Caki2 (cell line): Measurements from ENCODE around the gene ARVCF. TPM values are rescaled to one million over a fixed set of nuclear protein-coding genes. Genes with fewer than 3 reads are reported as not detected.

Experiments used
- DNase-seq: peaks from one replicate; pipeline ENCODE4 v3.0.0-alpha.2; 2015; ENCODE audit warnings: low read depth
- in situ Hi-C: cut with HindIII; loops from 2 replicates; pipeline ENCODE4 v1.10.0; 2016; ENCODE audit warnings: low sequenced_read_pairs, low pct_unique_long_range_greater_than_20kb, mixed read lengths
- total RNA-seq: library from RNA; depleted of rRNA; stranded (reverse); fragments of >200 nt; shearing (Covaris generic); gene quantifications from 2 replicates; pipeline ENCODE4 v1.2.3, GENCODE V29; 2014; ENCODE audit warnings: low replicate concordance

ARVCF gene
- total RNA-seq, 1 experiment from 2014 or later, result 15.2 TPM

DNA sequence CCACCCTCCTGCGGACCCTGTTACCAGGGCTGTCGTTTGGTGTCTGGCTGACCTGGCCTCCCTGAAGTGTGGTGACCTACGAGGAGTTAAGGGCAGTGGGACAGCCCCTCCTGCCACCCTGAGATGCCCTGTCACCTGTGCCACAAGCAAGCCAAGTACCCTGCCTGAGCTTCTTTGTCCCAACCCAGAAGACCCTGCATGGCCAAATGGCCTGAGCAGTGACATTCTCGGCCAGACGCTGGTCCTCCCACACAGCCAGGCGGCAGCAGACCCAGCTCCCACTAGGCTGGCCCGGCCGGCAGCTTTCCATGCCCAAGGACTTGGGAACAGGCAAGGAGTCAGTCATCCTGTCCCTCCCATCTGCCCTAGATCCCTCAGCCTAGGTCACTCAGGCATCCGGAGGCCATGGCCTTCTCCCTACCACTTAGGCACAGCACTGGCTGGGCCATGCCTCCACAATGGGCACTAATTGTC lies 7.6 kb downstream of the ARVCF start:
- in situ Hi-C loops, result no loop called here

DNA sequence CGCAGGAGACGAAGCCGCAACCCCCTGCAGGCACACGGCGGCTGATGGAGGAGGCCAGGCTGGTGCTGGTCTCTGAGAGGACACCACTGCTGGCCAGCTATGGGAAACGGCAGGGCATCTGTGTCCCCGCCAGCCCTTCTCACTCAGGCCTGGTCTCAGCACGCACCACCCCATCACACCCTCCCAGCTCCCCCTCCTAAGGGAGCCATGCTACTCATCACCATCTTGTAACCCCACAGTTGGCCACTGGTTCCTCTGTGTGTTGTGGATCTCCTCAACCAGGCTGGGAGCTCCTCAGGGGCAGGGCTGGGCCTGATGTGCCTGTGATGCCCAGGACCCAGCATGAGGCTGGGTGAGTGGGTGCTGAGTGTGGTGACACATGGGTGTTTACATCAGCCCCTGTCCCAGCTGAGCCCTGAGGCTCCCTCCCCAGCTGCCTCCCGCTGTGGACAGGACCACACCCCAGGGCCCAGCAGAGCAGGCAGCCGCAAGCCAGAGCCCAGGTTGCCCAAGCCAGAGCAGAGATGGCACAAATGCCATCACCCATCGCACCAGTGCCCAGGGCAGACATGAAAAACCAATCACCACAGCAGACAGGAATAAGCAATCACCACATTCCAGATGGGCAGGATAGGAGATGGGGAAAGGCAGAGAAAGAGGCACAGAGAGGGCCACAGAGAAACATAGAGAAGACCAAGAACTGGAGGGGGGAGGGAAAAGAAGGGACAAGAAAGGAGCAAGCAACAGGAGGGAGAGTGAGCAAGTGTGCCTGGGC lies 8.2 kb downstream of the ARVCF start:
- no peak for DNase-seq
- in situ Hi-C loops, result no loop called here

More for the DNA sequence above, 7.6 kb downstream of the ARVCF start:
- no peak for DNase-seq

GRCh38 chr22:20004464-20004863 lies 12.2 kb downstream of the ARVCF start:
- no peak for DNase-seq
- in situ Hi-C loops, result no loop called here

GRCh38 chr22:20003304-20003703 lies 13.3 kb downstream of the ARVCF start:
- in situ Hi-C loops, result no loop called here
- no peak for DNase-seq

DNA sequence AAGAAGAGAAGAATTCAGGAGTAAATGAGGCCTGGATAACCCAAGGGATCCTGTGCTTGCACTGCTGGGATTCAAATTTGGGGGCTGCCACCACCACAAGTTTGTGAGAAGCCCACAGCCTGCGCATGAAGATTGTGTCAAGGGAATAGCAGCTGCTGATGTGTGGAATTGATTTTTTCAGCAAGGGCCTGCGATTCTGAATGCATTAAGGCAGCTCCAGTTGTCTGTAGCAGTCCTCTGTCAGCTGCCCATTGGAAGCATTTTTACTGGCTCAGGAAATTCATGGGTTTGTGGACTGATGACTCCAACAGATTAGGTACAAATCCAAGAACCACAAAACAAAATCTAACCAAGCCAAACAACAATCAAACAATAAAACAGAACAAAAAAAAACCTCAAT lies 14.0 kb downstream of the ARVCF start:
- in situ Hi-C loops, result no loop called here
- no peak for DNase-seq

DNA sequence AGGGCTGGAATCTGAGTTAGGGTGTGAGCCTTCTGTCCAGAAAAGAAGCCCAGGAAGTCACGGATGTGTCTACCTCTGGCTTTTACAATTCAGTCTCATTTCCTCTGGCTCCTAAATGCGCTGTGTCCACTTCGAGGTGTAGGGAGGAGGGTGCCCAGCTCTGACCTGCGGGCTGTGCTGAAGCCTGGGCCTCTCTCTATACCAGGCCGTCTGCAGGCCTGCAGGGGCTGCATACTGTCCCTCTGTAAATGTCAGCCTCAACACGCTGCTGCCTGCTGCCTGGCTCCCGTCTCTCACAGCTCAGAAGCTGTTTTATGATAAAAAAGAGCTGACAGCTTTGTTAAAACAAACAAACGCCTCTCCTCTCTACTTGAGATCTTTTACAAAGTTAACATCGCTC lies 14.5 kb downstream of the ARVCF start:
- no peak for DNase-seq
- in situ Hi-C loops, result no loop called here

DNA sequence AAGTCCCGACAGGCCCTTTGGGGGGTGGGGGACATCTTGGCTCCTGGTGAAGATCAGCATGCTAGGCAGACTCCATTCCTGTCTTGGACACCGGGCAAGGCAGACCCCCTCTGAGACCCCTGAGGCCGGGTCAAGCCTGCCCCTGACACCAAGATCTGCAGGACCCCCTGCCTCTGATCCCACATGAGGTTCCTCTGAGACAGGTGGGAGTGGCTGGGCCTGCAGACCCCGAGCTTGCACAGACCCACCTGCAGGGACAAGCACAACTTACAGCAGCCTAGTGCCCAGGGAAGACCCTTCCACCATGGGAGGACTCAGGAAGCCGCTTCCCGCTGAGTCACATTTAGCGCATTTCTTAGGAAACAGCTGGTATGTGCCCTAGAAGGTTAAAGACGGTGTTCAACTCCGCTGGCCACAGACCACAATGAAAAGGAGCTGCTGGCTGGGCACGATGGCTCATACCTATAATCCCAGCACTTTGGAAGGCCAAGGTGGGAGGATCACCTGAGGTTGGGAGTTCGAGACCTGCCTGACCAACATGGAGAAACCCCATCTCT lies 15.5 kb downstream of the ARVCF start:
- in situ Hi-C loops, result no loop called here
- no peak for DNase-seq

DNA sequence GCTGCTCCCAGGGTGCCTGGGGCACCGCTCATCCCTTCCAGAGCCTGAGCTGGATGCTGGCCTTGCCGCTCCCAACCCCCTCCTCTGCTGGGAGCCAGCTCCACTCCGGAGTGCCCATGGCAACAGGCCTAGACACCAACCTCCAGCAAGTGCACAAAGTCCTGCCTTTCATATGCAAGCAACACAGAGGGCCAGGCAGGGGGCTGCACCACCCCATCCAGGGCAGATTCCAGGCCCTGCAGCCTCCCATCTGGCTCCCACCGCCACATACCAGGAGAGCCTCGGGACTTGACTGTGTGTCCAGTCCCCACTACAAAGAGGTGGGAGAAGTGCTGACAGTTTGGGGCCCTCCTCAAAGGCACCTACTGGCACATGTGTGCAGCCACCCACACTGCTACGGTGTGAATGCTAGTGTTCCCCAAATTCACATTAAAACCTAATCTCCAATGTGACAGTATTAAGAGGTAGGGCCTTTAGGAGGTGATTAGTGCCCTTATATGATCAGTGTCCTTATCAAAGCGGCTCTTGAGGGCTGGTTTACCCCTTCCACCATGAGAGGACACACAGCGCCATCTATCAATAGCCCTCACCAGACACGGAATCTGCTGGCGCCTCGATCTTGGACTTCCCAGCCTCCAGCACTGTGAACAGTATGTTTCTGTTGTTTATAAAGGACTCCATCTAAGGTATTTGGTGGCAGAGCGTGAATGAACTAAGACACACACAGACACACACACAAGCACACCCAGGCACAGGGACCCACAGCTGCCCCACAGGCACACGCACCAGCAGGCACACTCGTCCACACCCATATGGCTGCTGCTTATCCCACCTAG lies 16.2 kb downstream of the ARVCF start:
- in situ Hi-C loops, result no loop called here
- no peak for DNase-seq

DNA sequence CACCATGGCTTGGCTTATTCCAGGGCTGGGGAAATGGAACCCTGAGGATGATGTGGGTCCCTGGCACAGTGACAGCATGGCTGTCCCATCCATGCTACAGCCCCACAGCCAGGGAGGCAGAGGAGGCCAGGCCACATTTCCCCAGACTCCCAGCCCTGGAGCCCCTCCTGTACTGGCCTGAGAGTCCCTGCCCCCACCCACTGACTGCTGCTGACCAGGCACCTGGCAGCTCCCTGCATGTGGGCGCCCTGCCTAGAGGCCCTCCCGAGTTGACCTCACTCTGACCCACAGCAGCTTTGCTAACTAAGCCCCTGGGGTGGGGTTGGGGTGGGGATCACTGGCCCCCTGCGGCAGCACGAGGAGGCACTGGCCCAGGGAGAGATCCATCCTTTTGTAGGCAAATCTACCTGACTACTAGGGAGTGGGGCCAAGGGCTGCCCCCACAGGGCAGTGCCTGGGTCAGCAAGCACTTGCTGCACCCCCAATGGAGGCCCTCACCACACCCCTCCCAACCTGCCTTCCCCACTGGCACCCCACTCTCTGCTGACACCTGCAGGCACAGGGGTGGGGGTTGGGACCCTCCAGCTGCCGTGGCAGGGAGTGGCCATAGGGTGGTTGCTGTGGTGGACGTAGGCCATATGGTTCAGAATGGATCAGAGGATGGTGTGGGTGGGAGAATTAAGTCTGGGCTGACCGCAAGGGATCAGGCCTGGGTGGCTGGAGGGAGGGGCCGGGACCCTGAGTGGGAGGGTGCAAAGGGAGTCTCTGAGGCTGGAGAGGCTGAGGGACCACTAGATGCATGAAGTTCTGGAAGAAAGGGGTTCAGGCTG lies 17.4 kb downstream of the ARVCF start:
- in situ Hi-C loops, result no loop called here
- DNase-seq, result no peak

- DNase-seq, result no peak
- in situ Hi-C loops, result no loop called here
These were observed 18.2 kb downstream of the ARVCF start for GRCh38 chr22:19998232-19998951.

DNA sequence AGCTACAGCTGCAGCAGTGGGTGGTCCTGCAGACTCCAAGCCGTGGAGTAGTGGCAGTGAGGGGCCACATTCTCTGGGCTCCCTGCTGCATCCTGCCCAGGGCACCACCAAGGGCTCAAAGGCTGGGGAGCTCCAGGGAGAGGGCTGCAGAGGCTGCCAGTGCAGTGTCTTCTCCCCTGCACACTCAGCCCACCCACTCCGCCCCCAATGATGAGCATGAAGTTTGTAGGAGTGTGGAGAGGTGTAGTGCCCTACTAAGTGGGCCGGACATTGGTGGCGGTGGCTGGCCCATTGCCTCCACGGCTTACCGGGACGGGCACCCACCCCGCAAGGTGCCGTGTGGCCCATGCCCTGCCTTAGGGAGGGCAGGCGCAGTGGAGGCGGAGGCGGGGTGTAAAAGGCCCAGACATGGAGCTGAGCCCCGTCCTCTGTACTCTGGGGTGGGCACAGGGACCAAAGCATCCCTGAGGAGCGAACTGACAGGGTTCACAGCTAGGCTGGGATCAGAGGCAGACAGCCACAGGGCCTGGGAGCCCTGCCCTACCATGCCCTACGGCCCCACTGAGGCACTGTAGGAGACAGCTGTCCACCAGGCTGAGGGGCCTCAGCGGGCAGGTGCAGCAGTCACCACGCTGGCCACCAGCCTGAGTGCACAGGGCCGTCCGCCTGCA lies 18.9 kb downstream of the ARVCF start:
- DNase-seq, result no peak
- in situ Hi-C loops, result no loop called here

- in situ Hi-C loops, result no loop called here
These were observed 19.8 kb downstream of the ARVCF start for GRCh38 chr22:19996694-19997384.

DNA sequence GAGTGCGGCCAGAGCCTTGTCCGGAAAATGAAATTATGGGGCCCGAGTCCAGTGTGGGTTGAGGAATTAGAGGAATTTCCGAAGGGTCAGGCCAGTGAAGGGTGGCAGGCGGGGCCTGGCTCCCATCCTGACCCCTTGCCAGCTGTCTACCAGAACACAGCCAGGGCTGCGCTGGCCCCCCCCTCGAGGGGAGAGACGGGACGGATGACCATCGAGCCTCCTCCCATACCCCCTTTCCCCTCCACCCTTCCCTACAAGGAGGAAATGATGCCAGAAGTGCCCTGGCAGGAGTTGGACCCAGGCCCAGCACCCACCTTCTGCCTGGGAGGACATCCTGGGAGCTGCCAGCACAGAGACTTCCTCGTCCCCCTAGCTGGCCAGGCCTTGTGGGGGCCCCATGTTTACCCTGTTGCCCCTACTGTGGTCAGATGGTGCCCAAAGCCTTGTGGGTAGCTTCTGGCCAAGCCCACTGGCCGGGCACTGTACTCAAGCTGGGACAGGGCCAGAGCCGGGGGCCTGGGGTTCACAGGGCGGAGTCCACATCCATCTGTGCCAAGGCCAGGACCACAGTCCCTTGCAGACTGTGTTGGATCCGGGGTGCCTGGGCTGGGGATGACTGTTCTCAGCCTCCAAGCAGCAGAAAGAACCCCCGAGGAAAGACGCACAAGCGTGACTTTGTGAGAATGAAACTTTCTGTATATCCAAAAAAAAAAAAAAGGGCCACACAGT lies 20.8 kb downstream of the ARVCF start:
- in situ Hi-C loops, result no loop called here
- DNase-seq, result no peak

More at GRCh38 chr22:19996694-19997384, 19.8 kb downstream of the ARVCF start:
- DNase-seq, result no peak

DNA sequence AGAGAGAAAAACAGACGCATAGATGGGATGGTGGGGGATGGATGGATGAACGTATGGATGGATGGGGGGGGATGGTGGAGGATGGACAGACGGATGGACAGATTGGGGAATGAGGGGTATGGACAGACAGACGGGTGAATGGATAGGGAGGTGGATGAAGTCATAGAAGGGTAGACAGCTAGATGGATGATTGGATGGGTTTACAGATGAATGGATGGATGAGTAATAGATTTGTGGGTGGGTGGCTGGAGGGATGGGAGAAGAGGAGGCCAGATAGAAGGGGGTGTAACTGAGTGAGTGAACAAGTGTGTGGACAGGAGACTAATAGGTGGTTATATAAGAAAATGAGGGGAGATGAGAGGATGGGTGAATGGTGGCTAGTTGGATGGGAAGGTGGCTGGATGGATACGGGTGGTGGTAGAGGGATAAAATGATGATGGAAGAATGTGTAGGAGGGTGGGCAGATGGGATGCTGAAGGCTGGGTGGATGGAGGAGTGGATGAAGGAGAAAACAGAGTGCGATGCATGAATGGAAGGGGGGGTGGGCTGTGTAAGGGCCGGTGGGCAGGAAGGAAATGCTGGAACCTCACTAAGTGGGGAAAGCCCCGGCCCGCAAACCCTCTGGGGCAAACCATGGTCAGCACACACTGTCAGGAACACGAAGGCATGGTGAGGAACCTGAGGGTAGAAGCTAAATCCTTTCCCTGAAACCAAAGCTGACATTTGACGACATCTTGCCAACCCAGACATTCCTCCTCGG lies 21.6 kb downstream of the ARVCF start:
- DNase-seq, result no peak
- in situ Hi-C loops, result no loop called here

DNA sequence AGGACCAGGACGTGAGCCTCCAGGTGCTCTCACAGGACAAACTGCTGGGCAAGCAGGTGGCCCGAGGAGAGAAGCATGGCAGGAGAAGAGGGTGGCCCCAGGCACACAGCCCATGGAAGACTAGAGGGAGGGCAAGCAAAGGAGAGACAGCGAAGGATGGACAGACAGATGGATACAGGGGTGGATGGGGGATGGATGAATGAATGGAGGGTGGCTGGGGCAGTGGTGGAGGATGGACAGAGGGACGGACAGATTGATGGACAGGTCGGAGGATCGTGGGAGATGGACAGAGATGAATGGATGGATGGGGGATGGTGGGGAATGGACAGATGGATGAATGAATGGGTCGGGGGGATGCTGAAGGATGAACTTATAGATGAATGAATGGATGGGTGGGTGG lies 22.7 kb downstream of the ARVCF start:
- DNase-seq, result no peak
- in situ Hi-C loops, result no loop called here
